ENCODE results near the gene FAM181A. TPM values are rescaled to one million over a fixed set of nuclear protein-coding genes. Genes with fewer than 3 reads are reported as not detected.

FAM181A gene
- total RNA-seq, 1 experiment from 2014 or later: not detected

- Histone ChIP-seq H3K4me1 (ENCODE audit: control insufficient read depth, insufficient read depth, low read length) (peaks cover 10% of the 10 kb centered on the region), H3K27me3 (ENCODE audit: control insufficient read depth, insufficient read depth, low read length) (no peaks in the 10 kb centered on the region), H3K4me3 (ENCODE audit: low read depth in 2 of 2, low read length in 2 of 2) (peak overlapping the region; percentile 20 to 25; a peak in 3 of 4 replicates), H3K27ac (ENCODE audit: low read length) (0 out of 2 replicates have a peak overlapping the region, but pooled peaks have one; percentile 17), H3K36me3 (ENCODE audit: control insufficient read depth, insufficient read depth, low read length) (no peaks in the 10 kb centered on the region), H3K9me3 (ENCODE audit: control insufficient read depth, insufficient read depth, low read depth, low read length) (no peaks in the 10 kb centered on the region)
- POLR2A ChIA-PET: no interaction called here
- in situ Hi-C loops (cut with HindIII; ENCODE audit: low pct_unique_long_range_greater_than_20kb, low sequenced_read_pairs): no loop called here
- DNase-seq (ENCODE audit: low read depth, low spot score) (no peak), ATAC-seq (peak; percentile 91)
- intact Hi-C loops (cut with micrococcal nuclease; ENCODE audit: unreplicated experiment): loop anchor here (2.0 to 10.0 kb wide), 2 partner anchors 61 to 195 kb away; no protein-coding TSS in a partner anchor
- CTCF ChIA-PET: interaction anchor here (0.5 to 1.7 kb wide), 19 partner anchors 9 to 695 kb away, joined by 3 to 11 read pairs (median 5); partner anchors contain the start of gene CCDC197
- BruUV-seq (replicated peaks): no TSS peak
- TF ChIP-seq, protein P1, sequence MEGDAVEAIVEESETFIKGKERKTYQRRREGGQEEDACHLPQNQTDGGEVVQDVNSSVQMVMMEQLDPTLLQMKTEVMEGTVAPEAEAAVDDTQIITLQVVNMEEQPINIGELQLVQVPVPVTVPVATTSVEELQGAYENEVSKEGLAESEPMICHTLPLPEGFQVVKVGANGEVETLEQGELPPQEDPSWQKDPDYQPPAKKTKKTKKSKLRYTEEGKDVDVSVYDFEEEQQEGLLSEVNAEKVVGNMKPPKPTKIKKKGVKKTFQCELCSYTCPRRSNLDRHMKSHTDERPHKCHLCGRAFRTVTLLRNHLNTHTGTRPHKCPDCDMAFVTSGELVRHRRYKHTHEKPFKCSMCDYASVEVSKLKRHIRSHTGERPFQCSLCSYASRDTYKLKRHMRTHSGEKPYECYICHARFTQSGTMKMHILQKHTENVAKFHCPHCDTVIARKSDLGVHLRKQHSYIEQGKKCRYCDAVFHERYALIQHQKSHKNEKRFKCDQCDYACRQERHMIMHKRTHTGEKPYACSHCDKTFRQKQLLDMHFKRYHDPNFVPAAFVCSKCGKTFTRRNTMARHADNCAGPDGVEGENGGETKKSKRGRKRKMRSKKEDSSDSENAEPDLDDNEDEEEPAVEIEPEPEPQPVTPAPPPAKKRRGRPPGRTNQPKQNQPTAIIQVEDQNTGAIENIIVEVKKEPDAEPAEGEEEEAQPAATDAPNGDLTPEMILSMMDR (IDR thresholded peaks at IDR 0.05): peak; percentile 89
- TF ChIP-seq POLR2AphosphoS5 (IDR thresholded peaks at IDR 0.05; ENCODE audit: low read depth, low read length): no peak
- TF ChIP-seq, protein P2, sequence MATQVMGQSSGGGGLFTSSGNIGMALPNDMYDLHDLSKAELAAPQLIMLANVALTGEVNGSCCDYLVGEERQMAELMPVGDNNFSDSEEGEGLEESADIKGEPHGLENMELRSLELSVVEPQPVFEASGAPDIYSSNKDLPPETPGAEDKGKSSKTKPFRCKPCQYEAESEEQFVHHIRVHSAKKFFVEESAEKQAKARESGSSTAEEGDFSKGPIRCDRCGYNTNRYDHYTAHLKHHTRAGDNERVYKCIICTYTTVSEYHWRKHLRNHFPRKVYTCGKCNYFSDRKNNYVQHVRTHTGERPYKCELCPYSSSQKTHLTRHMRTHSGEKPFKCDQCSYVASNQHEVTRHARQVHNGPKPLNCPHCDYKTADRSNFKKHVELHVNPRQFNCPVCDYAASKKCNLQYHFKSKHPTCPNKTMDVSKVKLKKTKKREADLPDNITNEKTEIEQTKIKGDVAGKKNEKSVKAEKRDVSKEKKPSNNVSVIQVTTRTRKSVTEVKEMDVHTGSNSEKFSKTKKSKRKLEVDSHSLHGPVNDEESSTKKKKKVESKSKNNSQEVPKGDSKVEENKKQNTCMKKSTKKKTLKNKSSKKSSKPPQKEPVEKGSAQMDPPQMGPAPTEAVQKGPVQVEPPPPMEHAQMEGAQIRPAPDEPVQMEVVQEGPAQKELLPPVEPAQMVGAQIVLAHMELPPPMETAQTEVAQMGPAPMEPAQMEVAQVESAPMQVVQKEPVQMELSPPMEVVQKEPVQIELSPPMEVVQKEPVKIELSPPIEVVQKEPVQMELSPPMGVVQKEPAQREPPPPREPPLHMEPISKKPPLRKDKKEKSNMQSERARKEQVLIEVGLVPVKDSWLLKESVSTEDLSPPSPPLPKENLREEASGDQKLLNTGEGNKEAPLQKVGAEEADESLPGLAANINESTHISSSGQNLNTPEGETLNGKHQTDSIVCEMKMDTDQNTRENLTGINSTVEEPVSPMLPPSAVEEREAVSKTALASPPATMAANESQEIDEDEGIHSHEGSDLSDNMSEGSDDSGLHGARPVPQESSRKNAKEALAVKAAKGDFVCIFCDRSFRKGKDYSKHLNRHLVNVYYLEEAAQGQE (IDR thresholded peaks at IDR 0.05; ENCODE audit: insufficient read depth in 1 of 2, low read depth in 2 of 2, low read length in 1 of 2): no peak
These were observed 12.4 kb downstream of the FAM181A start for GRCh38 chr14:93939304-93940229.

- CTCF ChIA-PET: interaction anchor here (0.9 to 1.5 kb wide), 8 partner anchors 10 to 196 kb away, joined by 3 to 11 read pairs (median 6); no protein-coding TSS in a partner anchor
- H3K27ac ChIP-seq (ENCODE audit: low read length): 0 out of 2 replicates have a peak overlapping the region, but pooled peaks have one; percentile 17
These were observed 13.3 kb downstream of the FAM181A start for GRCh38 chr14:93940437-93940836.

More at GRCh38 chr14:93940437-93940836, 13.3 kb downstream of the FAM181A start:
- in situ Hi-C loops (cut with HindIII; ENCODE audit: low pct_unique_long_range_greater_than_20kb, low sequenced_read_pairs) (no loop called here), intact Hi-C loops (cut with micrococcal nuclease; ENCODE audit: unreplicated experiment) (loop anchor here (2.0 kb wide), 1 partner anchor 60 kb away; no protein-coding TSS in a partner anchor)
- H3K4me1 ChIP-seq (ENCODE audit: control insufficient read depth, insufficient read depth, low read length): peaks cover 10% of the 10 kb centered on the region
- H3K36me3 ChIP-seq (ENCODE audit: control insufficient read depth, insufficient read depth, low read length): no peaks in the 10 kb centered on the region
- no peak overlapping the region for H3K4me3 ChIP-seq (ENCODE audit: low read depth in 2 of 2, low read length in 2 of 2)
- DNase-seq (ENCODE audit: low read depth, low spot score): no peak
- H3K27me3 ChIP-seq (ENCODE audit: control insufficient read depth, insufficient read depth, low read length): no peaks in the 10 kb centered on the region
- no peaks in the 10 kb centered on the region for H3K9me3 ChIP-seq (ENCODE audit: control insufficient read depth, insufficient read depth, low read depth, low read length)
- POLR2A ChIA-PET: no interaction called here
- ATAC-seq: no peak
- no TSS peak for BruUV-seq (replicated peaks)
- TF ChIP-seq, protein P1 (IDR thresholded peaks at IDR 0.05): no peak
- TF ChIP-seq POLR2AphosphoS5 (IDR thresholded peaks at IDR 0.05; ENCODE audit: low read depth, low read length) (no peak), TCF7L2 (IDR thresholded peaks at IDR 0.05; ENCODE audit: low read depth, low read length) (no peak), SIN3A (IDR thresholded peaks at IDR 0.05; ENCODE audit: borderline replicate concordance, insufficient read depth, low read depth, low read length) (no peak)
- TF ChIP-seq, protein P2 (IDR thresholded peaks at IDR 0.05; ENCODE audit: insufficient read depth in 1 of 2, low read depth in 2 of 2, low read length in 1 of 2): no peak

All from Panc1 (cell line).